AG09319 (cell line): ENCODE data around the gene OPTN.

Source experiments
- DNase-seq: peaks from one replicate; pipeline ENCODE4 v3.0.0-alpha.2; 2010; ENCODE audit warnings: low read depth; ENCODE audit errors: extremely low read depth
- CTCF ChIP-seq: IDR thresholded peaks from 2 replicates; pipeline ENCODE4 v1.5.1; 2011; ENCODE audit warnings: low read depth, mild to moderate bottlenecking, inconsistent platforms, low read length, moderate library complexity

OPTN gene

GRCh38 chr10:13139150-13139549 is 39.2 kb downstream of the OPTN start:
- no peak for TF ChIP-seq CTCF

GRCh38 chr10:13139676-13140075 is 39.7 kb downstream of the OPTN start:
- no peak for TF ChIP-seq CTCF
- DNase-seq: no peak

More at GRCh38 chr10:13139150-13139549, 39.2 kb downstream of the OPTN start:
- no peak for DNase-seq

- no peak for TF ChIP-seq CTCF
- DNase-seq: no peak
Observed at GRCh38 chr10:13140627-13141190, 40.7 kb downstream of the OPTN start.

- no peak for DNase-seq
- no peak for TF ChIP-seq CTCF
Observed at GRCh38 chr10:13143766-13144165, 43.8 kb downstream of the OPTN start.

GRCh38 chr10:13144814-13145213 is 44.9 kb downstream of the OPTN start:
- TF ChIP-seq CTCF: no peak
- DNase-seq: no peak

GRCh38 chr10:13146379-13146778 is 46.4 kb downstream of the OPTN start:
- TF ChIP-seq CTCF: no peak
- DNase-seq: no peak

- TF ChIP-seq CTCF: no peak
- DNase-seq: no peak
Observed at GRCh38 chr10:13147161-13147560, 47.2 kb downstream of the OPTN start.
